Measurements from ENCODE around the gene PRPF38A.
A peak's percentile ranks its signal among the peaks of the same experiment; 100 is the strongest.
"Not testable (repeated sequence)": the region's sequence is repeated elsewhere in the genome, so short reads cannot be mapped to it uniquely, and the experiment has no call there.

Gene PRPF38A

DNA sequence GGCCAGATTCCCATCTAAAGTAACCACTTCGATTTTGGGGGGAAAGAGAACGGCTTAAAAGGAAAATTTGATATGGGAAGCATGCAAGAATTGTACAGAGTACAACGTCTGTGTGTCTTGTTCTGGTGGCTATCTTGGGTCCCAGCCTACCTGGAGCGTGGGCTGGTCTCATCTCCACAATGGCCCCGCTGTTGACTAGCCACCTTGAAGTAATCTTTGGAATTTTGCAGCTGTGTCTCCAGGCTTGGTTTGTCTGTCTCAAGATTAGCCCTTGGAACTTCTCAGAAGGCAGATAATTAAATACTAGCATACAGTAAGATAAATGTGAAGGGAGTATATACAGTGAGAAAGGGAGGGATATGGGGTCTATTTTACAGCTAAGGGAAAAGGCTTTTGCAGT is 37.1 kb upstream of the PRPF38A start:
- peak overlapping the region; percentile 89 for H3K27ac ChIP-seq
- TF ChIP-seq, protein P1, sequence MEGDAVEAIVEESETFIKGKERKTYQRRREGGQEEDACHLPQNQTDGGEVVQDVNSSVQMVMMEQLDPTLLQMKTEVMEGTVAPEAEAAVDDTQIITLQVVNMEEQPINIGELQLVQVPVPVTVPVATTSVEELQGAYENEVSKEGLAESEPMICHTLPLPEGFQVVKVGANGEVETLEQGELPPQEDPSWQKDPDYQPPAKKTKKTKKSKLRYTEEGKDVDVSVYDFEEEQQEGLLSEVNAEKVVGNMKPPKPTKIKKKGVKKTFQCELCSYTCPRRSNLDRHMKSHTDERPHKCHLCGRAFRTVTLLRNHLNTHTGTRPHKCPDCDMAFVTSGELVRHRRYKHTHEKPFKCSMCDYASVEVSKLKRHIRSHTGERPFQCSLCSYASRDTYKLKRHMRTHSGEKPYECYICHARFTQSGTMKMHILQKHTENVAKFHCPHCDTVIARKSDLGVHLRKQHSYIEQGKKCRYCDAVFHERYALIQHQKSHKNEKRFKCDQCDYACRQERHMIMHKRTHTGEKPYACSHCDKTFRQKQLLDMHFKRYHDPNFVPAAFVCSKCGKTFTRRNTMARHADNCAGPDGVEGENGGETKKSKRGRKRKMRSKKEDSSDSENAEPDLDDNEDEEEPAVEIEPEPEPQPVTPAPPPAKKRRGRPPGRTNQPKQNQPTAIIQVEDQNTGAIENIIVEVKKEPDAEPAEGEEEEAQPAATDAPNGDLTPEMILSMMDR (conservative IDR thresholded peaks at IDR 0.05) = no peak

DNA sequence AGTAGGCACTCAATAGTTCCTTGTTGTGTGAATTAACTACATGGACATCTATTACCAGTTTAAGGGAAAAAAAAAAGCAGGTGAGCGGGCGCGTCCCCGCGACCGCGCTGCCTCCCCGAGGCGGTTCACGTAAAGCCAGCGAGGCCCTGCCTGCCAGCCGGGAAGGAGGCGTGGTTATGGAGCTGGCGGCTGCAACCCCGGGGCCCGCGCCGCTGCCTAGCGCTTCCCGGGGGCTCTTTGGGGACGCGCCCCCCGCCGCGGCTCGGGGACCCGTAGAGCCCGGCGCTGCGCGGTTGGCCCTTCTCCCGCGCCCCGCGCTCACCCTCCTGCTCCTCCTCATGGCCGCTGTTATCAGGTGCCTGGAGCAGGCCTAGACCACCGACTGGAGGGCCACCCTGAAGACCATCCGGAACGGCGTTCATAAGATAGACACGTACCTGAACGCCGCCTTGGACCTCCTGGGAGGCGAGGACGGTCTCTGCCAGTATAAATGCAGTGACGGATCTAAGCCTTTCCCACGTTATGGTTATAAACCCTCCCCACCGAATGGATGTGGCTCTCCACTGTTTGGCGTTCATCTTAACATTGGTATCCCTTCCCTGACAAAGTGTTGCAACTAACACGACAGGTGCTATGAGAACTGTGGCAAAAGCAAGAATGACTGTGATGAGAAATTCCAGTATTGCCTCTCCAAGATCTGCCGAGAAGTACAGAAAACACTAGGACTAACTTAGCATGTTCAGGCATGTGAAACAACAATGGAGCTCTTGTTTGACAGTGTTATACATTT is 35.8 kb upstream of the PRPF38A start:
- TF ChIP-seq, protein P1 (conservative IDR thresholded peaks at IDR 0.05) = peak; percentile 43
- H3K27ac ChIP-seq = peak overlapping the region; percentile 89

DNA sequence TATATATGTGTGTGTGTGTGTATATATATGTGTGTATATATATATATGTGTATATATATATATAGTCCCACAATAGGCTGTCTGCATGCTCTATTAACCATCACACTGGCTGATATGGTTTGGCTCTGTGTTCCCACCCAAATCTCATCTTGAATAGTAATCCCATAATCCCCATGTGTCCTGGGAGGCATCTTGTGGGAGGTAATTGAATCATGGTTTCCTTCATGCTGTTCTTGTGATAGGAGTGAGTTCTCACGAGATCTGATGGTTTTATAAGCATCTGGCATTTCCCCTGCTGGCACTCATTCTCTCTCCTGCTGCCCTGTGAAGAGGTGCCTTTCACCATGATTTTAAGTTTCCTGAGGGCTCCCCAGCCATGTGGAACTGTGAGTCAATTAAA is 34.6 kb upstream of the PRPF38A start:
- H3K27ac ChIP-seq = not testable (repeated sequence)

DNA sequence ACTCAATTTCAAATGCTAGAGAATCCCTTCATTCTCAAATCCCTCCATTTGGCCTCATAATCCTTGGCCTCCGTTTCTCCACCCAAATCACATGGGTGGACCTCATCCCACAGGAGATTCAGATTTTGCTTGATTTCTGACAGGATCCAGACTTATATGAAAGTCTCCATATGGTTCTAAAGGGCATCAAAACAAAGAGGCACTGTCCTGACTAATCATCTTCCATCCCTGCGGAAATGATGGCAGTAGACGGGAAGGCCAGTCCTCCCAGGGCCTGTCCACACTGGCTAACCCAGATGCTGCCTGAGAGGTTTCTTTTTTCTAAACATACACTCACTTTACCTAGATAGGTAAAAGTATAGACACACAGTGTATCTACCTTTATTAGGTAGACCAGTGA is 19.0 kb upstream of the PRPF38A start:
- H3K27ac ChIP-seq = no peak overlapping the region
- TF ChIP-seq, protein P1 (conservative IDR thresholded peaks at IDR 0.05) = no peak

DNA sequence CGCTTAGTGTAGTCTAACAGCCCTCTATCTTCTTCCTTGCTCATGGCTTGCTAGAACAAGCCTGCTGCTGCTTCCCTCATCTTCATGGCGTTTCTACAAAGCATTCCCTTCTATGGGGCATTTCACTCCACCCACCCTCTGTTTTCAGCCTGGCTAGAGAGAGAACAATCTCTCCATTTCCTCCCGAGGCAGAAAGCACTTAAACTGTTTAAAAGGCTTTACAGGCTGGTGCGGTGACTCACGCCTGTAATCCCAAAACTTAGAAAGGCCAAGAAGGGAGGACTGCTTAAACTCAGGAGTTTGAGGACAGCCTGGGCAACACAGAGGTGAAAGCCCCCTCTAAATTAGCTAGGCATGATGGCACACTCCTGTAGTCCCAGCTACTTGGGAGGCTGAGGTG is 17.9 kb upstream of the PRPF38A start:
- H3K27ac ChIP-seq = no peak overlapping the region
- TF ChIP-seq, protein P1 (conservative IDR thresholded peaks at IDR 0.05) = no peak

DNA sequence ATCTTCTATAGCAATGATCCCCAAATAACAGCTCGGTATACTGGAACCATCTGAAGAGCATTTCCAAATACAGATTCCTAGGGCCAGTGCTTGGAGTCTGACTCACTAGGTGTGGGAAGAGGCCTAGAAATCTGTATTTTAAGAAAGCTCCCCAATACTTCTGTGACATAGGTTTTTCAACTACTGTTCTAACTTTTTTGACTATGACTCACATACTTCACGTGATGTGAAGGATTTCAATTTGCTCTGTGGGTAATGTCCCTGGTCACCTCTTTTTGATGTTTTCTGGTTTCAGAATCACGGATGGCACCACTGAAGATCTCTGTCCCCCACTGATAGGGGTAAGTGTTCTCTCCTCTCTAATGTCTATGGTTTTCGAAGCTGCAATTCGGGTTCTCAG is 11.2 kb upstream of the PRPF38A start:
- H3K27ac ChIP-seq = no peak overlapping the region
- TF ChIP-seq, protein P1 (conservative IDR thresholded peaks at IDR 0.05) = no peak

DNA sequence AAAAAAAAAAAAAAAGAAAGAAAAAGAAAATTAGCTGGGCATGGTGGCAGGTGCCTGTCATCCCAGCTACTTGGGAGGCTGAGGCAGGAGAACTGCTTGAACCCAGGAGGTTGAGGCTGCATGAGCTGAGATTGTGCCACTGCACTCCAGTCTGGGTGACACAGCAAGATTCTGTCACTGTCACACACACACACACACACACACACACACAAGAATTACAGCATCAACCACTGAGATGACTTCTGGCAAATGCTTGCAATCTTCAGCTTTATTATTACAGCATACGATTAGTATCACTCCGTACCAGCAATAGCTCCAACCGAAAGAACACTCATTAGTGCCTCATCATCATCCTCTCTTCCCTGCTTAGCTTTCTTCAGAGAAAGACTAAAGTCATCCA is 4.8 kb upstream of the PRPF38A start:
- TF ChIP-seq, protein P1 (conservative IDR thresholded peaks at IDR 0.05) = no peak

DNA sequence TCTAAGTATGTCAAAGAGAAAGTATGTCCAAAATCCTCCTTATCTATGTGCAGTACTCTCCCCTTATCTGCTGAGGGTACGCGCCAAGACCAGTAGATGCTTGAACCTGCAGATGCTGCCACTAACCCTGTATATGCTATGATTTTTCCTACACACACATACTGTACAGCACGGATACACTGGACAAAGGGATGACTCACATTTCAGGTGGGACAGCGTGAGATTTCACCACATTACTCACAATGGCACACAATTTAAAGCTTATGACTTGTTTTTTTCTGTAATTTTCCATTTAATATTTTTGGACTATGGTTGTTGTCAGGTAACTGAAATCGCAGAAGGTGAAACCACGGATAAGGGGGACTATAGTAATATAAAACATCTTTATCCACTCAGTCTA is 4.3 kb upstream of the PRPF38A start:
- TF ChIP-seq, protein P1 (conservative IDR thresholded peaks at IDR 0.05) = no peak
- no peak overlapping the region for H3K27ac ChIP-seq

More for the DNA sequence above, 4.8 kb upstream of the PRPF38A start:
- no peak overlapping the region for H3K27ac ChIP-seq

All from VCaP (cell line).